UCSD-AML1 (cell line): ENCODE results near the gene PPP5C.
"Not testable (repeated sequence)": the region's sequence is repeated elsewhere in the genome, so short reads cannot be mapped to it uniquely, and the experiment has no call there.

Experiments used
- DNase-seq: peaks from one replicate; lab custom pipeline; 2025; ENCODE audit not compliant: unreplicated experiment; lab: John Stamatoyannopoulos, UW

PPP5C gene, protein sequence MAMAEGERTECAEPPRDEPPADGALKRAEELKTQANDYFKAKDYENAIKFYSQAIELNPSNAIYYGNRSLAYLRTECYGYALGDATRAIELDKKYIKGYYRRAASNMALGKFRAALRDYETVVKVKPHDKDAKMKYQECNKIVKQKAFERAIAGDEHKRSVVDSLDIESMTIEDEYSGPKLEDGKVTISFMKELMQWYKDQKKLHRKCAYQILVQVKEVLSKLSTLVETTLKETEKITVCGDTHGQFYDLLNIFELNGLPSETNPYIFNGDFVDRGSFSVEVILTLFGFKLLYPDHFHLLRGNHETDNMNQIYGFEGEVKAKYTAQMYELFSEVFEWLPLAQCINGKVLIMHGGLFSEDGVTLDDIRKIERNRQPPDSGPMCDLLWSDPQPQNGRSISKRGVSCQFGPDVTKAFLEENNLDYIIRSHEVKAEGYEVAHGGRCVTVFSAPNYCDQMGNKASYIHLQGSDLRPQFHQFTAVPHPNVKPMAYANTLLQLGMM

DNA sequence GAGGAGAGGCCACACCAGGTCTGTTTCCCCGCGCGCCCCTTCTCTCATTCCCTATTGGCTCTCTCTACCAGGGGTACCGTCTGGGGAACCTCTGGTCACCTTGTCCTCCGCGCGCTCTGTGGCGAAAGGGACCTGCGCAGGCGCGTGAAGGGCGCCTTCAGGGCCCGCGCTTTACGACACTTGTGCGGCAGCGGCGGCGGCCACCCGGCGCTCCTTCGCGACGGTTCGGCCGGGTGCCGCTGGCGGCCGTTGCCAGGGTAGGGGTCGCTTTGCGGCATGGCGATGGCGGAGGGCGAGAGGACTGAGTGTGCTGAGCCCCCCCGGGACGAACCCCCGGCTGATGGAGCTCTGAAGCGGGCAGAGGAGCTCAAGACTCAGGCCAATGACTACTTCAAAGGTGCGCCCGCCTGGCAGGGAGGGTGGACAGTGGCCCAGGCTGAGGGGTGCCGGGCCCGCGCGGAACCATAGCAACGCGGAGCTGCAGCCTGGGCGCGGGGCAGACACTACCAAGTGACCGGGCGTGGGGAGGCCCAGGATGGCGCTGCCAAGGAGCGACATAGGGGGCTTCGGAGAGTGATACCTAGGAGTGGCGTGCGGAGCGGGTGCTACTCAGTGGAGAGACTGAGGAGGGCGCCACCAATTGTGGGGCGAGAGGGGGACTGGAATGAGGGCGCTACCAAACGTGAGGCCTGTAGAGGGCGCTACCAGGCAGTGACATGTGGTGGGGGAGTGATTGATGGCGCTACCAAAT lies at the start of gene PPP5C:
Gene PPP5C (plus strand): TSS at position 267 of the 751 bp plus-strand sequence. CDS start 10 bp downstream, at position 277.
- DNase-seq, result peak; percentile 94

DNA sequence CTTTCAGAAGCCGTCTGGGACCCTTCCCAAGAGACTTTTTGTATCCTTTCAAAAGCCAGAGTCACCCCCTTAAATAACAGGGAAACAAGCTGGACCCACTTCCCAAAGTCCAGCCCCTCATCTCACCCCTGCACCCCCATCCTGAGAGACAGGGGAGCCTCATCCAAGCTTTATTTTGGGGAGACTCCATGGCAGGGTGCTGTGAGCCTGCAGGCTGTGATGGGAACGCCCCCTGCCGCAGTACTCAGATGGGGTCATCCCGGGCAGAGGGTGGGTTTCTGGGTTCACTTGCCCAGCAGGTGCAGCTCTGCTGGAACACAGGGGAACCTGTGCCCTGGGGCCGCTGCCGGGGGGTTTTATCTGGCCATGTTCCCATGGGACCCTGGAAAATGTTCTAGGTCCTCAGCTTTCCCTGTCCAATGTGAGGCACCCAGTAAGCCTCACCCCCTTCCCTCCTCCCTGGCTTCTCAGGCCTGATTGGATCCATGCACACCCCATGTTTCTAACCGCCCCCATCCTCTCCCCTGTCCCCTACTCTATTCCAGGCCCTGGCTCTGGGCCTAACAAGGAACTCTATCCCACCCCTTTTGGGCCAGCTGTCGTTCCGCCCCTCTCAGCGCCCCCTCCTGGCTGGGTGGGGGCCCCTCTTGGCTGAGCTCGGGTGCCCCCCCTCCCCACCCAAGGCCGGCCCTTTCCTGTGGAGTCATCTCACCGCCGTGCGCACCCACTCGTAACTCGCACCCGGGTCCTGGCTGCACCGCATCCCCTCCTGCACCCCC lies 49.0 kb upstream of the PPP5C start:
- no peak for DNase-seq

DNA sequence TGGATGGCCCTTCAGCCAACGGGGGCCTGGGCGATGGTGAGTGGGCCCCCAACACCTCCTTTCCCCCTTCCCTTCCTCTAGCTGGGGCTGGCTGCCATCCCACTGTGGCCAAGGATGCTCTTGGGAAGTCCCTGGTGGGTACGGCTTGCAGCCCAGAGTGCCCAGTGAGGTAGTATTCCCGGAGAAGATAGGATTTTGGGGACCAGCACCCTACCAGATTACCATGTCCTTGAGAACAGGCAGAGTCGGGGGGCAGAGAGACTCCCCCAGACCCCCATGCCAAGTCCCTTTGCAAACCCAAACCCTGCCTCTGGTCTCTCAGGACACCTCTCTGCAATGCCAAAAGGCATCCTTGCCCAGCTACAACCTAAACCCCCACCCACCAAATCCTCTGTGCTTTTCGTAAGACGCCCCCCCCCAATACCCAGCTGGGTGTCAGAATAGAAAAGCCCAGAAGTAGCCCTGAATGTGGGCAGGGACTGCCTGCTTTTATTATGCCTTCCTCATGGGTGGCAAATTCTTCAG lies 48.3 kb upstream of the PPP5C start:
- DNase-seq, result no peak

DNA sequence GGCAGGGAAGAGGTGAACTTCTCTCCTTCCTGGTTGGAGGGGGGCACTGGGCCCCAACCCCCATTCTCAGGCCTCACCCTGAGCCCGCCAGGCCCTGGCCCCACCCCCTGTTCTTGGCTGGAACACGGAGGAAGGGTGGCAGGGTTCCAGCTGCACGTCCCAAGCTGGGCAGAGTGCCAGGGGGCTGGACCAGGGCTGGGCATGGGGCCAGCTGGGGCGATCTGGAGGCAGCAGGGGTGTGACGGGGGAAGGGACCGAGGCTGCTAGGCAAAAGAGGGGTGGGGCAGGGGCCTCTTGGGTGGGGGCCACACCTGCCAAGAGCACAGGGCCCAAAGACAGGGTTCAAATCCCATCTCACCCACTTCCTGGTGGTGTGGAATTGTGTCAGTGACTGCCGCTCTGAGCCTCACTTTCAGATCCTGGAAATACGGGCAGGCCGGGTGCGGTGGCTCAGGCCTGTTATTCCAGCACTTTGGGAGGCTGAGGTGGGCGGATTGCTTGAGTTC lies 47.8 kb upstream of the PPP5C start:
- peak; percentile 32 for DNase-seq

DNA sequence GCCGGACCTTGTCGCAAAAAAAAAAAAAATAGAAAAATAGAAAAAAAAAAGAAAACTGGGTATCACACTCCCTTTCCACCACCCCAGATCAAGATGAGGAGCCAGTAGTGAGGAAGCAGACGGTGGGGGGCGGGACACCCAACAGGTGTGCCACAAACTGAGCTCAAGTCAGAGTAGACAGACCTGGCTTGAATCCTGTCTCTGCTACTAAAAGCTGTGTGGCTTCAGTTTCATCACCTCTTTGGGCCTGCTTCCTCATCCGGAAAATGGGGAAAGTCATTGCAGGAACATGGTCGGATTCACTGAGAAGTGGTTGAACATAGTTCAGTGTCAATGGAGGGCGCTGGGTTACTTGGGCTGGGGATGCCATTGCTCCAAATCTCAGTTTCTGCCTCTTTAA lies 47.2 kb upstream of the PPP5C start:
- no peak for DNase-seq

- no peak for DNase-seq
These were observed 43.6 kb upstream of the PPP5C start for GRCh38 chr19:46303322-46303690.

DNA sequence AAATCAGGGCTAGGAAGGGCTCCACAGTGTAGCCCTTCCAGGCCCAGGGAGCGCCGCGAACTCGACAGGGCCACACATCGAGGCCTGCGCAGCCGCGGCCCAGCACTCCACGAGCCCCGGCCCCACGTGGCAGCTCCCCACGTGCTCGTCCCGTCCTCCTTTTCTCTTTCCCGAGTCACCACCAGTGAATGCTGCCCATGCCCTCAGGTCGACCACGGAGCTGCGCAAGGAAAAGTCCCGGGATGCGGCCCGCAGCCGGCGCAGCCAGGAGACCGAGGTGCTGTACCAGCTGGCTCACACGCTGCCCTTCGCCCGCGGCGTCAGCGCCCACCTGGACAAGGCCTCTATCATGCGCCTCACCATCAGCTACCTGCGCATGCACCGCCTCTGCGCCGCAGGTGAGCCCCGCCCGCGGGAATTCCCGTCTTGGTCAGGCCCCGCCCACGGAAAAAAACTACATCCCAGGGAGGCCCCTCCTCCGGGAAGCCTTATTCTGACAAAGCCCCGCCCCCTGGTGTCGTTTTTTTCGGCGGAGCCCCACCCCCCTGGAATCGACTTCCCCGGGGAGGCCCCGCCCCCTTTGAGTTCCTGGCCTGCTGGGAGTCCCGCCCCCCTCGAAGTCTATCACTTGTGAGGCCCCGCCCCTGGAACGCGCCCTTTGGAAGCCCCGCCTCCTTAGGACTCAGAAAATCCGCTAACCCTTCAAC lies 43.0 kb upstream of the PPP5C start:
- DNase-seq, result no peak

DNA sequence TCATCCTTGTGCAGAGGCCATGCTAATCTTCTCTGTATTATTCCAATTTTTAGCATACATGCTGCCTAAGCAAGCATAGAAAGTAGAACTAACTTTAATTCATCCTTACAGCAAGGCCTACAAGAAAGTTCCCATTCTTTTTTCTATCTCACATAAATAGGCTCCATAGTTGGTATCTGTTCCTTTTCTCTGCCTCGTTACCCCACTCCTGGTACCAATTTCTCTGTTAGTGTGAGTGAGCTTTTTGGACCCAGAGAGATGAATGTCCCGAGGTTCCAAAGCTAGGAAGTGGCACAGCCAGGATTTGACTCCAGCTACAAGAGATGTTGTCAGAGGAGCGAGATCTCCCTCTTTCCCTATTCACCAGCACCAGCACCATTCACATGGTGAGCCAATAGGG lies 40.4 kb upstream of the PPP5C start:
- no peak for DNase-seq

- no peak for DNase-seq
These were observed 38.4 kb upstream of the PPP5C start for GRCh38 chr19:46308510-46308909.

DNA sequence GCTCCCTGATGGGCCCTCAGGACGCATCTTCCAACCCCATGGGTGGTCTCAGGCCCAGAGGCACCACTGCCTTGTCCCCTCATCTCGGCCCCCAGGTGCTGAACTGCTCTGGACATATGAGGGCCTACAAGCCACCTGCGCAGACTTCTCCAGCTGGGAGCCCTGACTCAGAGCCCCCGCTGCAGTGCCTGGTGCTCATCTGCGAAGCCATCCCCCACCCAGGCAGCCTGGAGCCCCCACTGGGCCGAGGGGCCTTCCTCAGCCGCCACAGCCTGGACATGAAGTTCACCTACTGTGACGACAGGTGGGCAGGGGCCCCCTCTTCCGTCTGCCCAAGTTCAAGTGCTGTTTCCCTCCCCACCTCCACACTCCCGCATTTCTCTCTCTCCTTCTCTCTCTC lies 37.8 kb upstream of the PPP5C start:
- DNase-seq, result no peak

DNA sequence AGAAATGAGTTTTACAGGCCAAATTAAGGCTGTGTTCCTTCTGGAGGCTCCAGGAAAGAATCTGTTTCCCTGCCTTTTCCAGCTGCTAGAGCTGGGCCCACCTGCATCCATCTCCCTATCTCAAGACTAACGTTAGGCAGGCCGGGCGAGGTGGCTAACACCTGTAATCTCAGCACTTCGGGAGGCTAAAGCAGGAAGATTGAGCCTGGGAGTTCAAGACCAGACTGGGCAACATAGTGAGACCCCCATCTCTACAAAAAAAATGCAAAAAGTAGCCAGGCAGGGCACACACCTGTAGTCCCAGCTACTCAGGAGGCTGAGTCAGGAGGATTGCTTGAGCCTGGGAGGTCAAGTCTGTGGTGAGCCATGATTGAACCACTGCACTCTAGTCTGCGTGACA lies 35.4 kb upstream of the PPP5C start:
- no peak for DNase-seq

DNA sequence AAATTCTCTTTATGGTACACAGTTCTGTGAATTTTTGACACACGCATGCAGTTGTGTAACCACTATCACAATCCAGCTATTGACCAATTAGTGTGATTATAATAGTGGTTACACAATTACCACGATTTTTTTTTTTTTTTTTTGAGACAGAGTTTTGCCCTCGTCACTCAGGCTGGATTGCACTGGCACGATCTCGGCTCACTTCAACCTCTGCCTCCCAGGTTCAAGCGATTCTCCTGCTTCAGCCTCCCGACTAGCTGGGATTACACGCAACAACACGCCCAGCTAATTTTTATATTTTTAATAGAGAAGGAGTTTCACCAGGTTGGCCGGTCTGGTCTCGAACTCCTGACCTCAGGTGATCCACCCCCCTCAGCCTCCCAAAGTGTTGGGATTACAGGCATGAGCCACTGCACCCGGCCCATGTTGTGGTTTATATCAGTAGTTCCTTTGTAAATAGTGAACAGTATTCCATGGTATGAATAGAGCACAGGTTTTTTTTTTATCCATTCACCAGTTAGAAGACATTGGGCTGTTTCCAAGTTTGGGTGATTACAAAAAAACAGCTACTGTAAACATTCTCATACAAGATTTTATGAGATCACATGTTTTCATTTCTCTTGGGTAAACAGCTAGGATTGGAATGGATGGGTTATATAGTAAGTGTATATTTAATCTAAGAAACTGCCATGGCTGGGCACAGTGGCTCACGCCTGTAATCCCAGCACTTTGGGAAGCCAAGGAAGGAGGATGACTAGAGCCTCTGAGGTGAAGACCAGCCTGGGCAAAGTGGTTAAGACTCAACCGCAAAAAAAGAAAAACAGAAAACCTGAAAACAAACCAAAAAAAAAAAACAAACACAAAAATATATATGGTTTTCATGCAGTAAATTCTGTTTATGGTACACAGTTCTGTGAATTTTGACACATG lies 33.1 kb upstream of the PPP5C start:
- DNase-seq, result not testable (repeated sequence)

- DNase-seq, result no peak
These were observed 29.5 kb upstream of the PPP5C start for GRCh38 chr19:46317339-46317738.

DNA sequence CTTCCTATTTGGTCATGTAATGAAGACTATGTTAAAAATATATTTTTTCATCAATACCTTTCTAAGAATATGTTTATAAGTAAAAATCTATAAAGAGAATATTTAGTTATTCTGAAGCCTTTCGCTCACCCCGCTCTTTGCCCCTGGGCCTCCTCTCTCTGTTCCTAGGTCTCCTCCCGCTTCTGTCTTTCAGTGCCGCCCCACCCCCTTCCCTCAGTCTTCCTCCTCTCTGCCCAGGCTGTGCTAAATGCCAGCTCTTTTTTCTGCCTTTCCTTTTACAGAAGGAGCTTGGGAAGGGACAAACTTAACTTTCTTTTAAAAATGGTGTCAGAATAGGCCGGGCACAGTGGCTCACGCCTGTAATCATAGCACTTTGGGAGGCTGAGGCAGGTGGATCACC lies 27.3 kb upstream of the PPP5C start:
- DNase-seq, result no peak

GRCh38 chr19:46320559-46320958 lies 26.3 kb upstream of the PPP5C start:
- no peak for DNase-seq

GRCh38 chr19:46321653-46322052 lies 25.2 kb upstream of the PPP5C start:
- DNase-seq, result no peak

- DNase-seq, result not testable (repeated sequence)
These were observed 23.7 kb upstream of the PPP5C start for GRCh38 chr19:46323227-46323626.

DNA sequence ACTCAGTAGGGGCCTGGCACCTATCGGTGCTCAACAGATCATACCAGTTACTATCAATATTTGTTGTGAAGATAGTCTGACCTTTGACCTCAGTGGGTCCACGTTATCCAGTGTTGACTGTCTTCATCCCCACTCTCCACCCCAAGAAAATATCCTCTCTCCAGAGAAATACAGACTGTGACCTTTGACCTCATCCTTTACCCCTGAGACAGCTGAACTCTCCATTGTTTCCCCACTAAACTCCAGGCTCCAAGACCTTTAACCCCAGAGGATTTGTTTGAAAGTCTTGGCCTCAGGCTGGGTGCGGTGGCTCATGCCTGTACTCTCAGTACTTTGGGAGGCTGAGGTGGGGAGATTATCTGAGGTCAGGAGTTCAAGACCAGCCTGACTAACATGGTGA lies 22.6 kb upstream of the PPP5C start:
- DNase-seq, result no peak

GRCh38 chr19:46326608-46327007 lies 20.3 kb upstream of the PPP5C start:
- no peak for DNase-seq
